MM.1S (cell line): ENCODE measurements around the gene FCHSD1.

Source experiments
- EZH2 ChIP-seq: fragments of 300-600 bp; sonication (generic); optimal IDR thresholded peaks from 2 replicates; pipeline ENCODE3; 2017; ENCODE audit warnings: low read depth, mild to moderate bottlenecking, antibody characterized with exemption, low read length, mixed read lengths
- TF ChIP-seq, protein P1 (sequence below): fragments of 300-600 bp; sonication (generic); IDR thresholded peaks from 2 replicates; pipeline ENCODE4 v1.5.1; 2016; ENCODE audit warnings: antibody characterized with exemption, low read length, mixed read lengths

DNA sequence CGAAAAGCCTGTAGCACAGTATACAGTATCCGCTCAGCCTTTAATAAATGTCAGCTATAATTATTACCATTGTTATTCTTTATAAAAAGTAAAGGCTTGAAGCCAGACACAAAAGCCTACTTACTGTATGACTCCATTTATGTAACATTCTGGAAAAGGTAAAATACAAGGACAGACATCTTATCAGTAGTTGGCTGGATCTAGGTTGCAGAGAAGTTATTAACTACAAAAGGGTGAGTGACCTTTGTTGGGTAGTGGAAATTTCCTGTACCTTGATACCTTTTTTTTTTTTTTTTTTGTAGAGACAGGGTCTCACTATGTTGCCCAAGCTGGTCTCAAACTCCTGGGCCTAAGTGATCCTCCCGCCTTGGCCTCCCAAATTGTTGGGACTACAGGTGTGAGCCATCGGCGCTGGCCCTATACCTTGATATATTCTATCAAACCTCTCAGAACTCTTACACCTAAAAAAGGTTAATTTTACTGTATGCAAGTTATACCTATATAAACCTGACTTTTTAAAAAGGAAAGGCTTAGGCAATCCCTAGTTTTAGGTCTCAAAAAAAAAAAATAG, 20.6 kb downstream of the FCHSD1 start:
- TF ChIP-seq, protein P1, sequence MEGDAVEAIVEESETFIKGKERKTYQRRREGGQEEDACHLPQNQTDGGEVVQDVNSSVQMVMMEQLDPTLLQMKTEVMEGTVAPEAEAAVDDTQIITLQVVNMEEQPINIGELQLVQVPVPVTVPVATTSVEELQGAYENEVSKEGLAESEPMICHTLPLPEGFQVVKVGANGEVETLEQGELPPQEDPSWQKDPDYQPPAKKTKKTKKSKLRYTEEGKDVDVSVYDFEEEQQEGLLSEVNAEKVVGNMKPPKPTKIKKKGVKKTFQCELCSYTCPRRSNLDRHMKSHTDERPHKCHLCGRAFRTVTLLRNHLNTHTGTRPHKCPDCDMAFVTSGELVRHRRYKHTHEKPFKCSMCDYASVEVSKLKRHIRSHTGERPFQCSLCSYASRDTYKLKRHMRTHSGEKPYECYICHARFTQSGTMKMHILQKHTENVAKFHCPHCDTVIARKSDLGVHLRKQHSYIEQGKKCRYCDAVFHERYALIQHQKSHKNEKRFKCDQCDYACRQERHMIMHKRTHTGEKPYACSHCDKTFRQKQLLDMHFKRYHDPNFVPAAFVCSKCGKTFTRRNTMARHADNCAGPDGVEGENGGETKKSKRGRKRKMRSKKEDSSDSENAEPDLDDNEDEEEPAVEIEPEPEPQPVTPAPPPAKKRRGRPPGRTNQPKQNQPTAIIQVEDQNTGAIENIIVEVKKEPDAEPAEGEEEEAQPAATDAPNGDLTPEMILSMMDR = no peak
- no peak for TF ChIP-seq EZH2
